ENCODE results near the gene CCDC197. TPM values are rescaled to one million over a fixed set of nuclear protein-coding genes. Genes with fewer than 3 reads are reported as not detected.

Gene CCDC197
- total RNA-seq, 1 donor from 2014 or later, result not detected

- no peak for TF ChIP-seq CTCF (IDR thresholded peaks at IDR 0.05)
- no peak overlapping the region for H3K4me3 Mint-ChIP-seq (ENCODE audit: unreplicated experiment)
- no peaks in the 10 kb centered on the region for H3K27me3 Mint-ChIP-seq (ENCODE audit: low read depth)
- H3K27ac Mint-ChIP-seq (ENCODE audit: unreplicated experiment), result no peak overlapping the region
- H3K36me3 Mint-ChIP-seq (ENCODE audit: low read depth), result peaks cover 4% of the 10 kb centered on the region
- H3K4me1 Mint-ChIP-seq (ENCODE audit: low read depth), result no peaks in the 10 kb centered on the region
- H3K9me3 Mint-ChIP-seq (ENCODE audit: low read depth), result no peaks in the 10 kb centered on the region
- no peak for DNase-seq (ENCODE audit: low spot score)
Observed at GRCh38 chr14:94038921-94039629, 42.0 kb downstream of the CCDC197 start.

GRCh38 chr14:94040247-94040646 lies 43.1 kb downstream of the CCDC197 start:
- Mint-ChIP-seq H3K36me3 (ENCODE audit: low read depth) (peaks cover 4% of the 10 kb centered on the region), H3K9me3 (ENCODE audit: low read depth) (no peaks in the 10 kb centered on the region), H3K4me1 (ENCODE audit: low read depth) (no peaks in the 10 kb centered on the region), H3K27me3 (ENCODE audit: low read depth) (no peaks in the 10 kb centered on the region), H3K4me3 (ENCODE audit: unreplicated experiment) (no peak overlapping the region), H3K27ac (ENCODE audit: unreplicated experiment) (no peak overlapping the region)
- TF ChIP-seq CTCF (IDR thresholded peaks at IDR 0.05), result no peak
- no peak for DNase-seq (ENCODE audit: low spot score)

GRCh38 chr14:94040796-94041195 lies 43.7 kb downstream of the CCDC197 start:
- no peaks in the 10 kb centered on the region for H3K27me3 Mint-ChIP-seq (ENCODE audit: low read depth)
- H3K36me3 Mint-ChIP-seq (ENCODE audit: low read depth), result peaks cover 4% of the 10 kb centered on the region
- DNase-seq (ENCODE audit: low spot score), result no peak
- no peaks in the 10 kb centered on the region for H3K9me3 Mint-ChIP-seq (ENCODE audit: low read depth)
- H3K4me3 Mint-ChIP-seq (ENCODE audit: unreplicated experiment), result no peak overlapping the region
- TF ChIP-seq CTCF (IDR thresholded peaks at IDR 0.05), result no peak
- no peak overlapping the region for H3K27ac Mint-ChIP-seq (ENCODE audit: unreplicated experiment)
- no peaks in the 10 kb centered on the region for H3K4me1 Mint-ChIP-seq (ENCODE audit: low read depth)

- DNase-seq (ENCODE audit: low spot score), result no peak
- H3K36me3 Mint-ChIP-seq (ENCODE audit: low read depth), result peaks cover 4% of the 10 kb centered on the region
Observed at GRCh38 chr14:94041551-94042346, 44.6 kb downstream of the CCDC197 start.

More at GRCh38 chr14:94041551-94042346, 44.6 kb downstream of the CCDC197 start:
- Mint-ChIP-seq H3K4me1 (ENCODE audit: low read depth) (no peaks in the 10 kb centered on the region), H3K27ac (ENCODE audit: unreplicated experiment) (no peak overlapping the region), H3K9me3 (ENCODE audit: low read depth) (no peaks in the 10 kb centered on the region), H3K27me3 (ENCODE audit: low read depth) (no peaks in the 10 kb centered on the region), H3K4me3 (ENCODE audit: unreplicated experiment) (no peak overlapping the region)
- no peak for TF ChIP-seq CTCF (IDR thresholded peaks at IDR 0.05)
